ENCODE results near the gene PLEKHG1.

The PLEKHG1 gene

DNA sequence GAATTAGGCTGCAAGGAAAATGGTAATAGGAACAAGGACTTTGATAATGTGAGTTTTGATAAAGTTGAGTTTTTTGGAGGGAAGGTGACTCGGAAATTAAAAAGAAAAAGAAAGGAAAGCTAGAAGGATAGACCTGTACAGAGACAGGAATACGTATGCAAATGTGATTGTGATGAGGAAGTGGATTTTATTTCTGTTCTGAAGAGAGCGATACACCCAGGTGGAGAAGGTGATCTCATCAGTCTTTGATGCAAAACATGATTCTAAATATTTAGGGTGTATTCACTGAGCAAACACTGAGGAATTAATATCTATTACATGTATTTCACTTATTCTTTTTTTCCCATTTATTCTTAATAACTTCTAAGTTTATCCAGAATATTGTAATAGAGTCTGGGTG, 9.2 kb upstream of the PLEKHG1 start:
- no peak for DNase-seq

DNA sequence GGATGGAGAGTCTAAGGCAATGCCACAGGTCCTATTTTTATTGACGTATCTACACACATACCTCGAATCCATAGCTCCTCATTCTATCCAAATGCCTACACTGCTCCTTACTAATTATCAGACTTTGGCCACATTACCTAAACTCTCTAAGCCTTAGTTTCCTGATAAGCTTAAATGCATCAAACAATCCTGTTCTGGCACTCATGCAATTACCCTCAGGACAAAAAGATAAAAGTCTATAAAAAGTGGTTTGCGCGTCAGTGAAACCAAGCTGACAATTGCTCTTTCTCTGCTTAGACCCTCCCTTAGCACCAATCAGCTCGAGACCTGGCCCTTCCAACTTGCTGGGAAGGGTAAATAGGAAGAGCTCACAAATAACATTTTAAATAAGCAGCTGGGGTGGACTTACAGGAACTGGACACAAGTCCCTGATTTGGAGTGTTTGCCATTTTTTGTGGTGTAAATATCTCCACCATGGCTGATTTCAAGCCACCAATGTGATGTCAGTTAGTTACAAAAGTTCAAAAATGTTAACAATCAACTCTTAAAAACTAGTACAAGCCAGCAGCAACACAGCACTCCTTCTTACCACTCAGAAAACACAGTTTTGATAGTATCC, 7.2 kb upstream of the PLEKHG1 start:
- DNase-seq = no peak

DNA sequence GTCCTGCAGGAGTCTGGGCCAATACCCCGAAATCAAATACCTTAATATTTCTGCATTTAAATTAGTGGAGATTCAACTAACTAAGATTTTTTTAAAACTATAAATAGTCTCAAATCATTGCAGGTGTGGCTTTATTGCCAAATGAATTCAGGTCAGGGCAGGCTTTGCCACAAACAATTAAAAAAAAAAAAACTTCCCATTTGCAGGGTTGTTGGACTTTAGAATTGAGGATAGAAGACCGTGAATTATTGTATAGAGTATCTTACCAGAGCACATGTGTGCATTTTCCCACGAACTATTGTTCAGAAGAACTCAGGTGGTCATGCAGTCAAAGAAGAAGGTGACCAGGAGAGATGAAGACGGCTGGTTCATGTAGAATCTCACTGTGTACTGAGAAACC, 6.6 kb upstream of the PLEKHG1 start:
- DNase-seq = no peak

DNA sequence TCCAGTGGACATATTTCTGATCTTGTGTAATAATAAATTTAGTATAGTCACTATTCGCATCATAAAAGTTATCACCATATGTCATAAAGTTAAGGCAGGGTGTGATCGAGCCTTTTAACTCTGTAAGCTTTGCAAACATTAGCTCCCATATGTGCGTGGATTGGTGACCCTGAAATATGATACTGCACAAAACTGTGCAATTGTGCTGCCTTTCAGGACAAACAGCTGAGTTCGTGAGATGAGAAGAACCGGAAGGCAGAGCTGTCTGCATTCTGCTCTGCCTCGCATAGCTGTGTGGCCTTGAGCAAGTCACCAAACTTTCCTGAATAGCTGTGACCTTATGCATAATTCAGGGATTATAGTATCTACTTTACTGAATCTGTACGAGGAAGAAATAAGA, 3.2 kb upstream of the PLEKHG1 start:
- no peak for DNase-seq

DNA sequence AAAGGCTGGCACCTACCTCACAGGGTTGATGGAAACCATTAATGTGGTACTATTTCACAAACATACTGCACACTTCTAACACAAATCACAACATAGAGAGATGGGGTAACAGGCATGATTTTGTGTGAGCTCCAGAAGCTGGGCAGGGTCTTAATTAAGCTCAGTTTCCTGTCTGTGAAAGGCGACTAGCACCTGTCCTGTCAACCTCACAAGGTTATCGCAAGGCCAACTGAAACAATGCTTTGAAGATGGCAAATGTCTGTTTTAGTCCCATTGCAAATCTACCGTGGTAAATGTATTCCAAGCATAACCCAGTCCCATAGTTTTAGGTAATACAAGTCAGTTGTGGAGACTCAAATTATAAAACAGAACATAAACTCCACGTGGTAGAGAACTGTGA, 1.3 kb upstream of the PLEKHG1 start:
- DNase-seq = no peak

DNA sequence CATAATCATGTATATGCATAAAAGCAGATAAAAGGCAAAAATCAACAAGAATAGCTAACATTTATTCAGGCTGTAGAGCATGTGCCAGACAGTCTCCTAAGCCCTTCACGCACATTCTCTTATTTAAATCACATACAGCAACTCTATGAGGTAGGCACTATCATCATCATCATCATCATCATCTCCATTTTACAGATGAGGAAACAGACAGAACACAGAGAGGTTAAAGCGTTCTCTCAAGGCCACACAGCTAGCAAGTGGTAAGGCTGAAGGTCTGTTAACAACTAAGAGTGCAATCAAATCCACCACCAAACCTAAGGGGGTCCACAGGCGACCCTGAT, 857 bp upstream of the PLEKHG1 start:
- no peak for DNase-seq

DNA sequence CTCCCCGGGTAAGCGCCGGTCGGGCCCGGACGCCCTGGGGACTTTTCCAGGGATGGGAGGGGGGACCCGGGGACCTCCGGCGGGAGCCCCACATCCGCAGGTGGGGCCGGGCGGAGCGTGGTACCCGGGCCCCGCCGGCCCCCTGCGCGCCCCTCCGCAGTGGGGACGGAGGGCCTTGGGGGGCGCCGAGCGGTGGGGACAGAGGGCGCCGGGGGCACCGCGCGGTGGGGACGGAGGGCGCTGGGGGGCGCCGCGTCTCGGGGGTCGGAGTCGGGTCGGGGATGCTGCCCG, 270 bp downstream of the PLEKHG1 start:
- DNase-seq = no peak

DNA sequence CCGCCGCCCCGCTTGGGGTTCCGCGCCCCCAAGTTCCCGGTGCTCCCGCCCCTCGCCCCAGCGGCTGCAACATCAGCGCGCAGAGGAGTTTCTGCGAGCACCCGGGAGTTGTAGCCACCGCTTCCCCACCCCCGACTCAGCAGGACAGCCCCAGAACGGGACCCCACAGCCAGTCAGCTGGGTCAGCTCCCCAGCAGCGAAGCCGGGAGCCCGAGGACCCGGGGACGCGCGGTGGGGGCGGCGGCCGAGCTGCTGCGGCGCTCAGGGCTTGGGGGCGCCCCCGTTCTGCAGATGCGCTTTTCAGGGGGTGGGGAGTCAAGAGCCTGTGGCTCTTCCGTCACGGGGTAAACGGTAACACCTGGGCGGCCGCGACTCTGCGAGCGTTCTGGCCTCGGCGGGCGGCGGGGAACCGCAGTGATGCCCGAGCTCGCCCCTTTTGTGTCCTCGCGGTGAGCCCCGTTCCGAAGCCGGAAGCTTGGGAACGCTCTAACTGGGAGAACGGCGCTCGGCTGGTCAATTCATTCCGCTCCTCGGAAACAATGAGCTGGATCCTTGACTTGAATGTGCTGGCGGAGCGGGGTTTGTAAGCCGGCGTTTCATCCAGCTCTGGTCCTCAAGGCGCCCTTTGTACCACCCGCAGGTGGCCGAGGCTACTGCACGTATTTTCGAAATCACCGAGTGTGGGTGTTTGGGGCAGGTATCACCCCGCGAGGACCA, 774 bp downstream of the PLEKHG1 start:
- DNase-seq = no peak

DNA sequence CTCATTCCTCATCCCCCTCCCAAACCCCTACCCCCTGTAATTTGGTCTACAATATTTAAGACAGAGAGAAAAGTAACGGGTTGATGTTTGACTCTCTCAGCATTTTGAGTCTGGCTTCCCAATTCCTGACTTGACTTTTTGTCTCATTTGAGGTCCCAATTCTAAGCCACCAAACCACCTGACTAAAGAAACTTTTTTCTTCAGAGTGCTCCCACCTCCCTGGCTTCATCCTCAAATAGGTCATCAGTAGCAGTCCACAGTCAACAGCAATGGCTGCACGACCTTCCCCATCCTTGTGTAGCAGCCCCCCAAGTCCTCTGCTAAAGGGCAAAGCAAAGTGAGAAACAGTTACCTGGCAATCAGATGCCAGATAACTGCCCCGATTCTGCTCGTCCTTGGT, 1.8 kb downstream of the PLEKHG1 start:
- DNase-seq = no peak

DNA sequence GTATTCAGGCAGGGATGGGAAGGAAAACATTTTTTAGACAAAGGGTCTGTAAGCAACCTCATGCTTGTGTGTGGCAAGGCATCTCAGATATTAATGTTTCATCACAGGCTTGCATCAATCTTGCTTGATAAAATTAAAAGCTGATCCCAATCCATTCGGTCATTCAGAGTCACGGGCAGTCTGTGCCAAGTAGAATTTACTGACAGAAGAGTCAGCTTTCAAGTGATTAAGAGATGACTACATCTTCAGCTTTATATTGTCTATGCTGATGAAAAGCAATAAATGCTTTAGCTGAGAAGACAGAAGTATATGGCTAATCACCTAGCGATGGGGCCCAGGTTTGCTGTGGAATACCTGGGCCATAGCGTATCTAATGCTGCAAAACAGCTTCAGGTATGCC, 3.5 kb downstream of the PLEKHG1 start:
- no peak for DNase-seq

DNA sequence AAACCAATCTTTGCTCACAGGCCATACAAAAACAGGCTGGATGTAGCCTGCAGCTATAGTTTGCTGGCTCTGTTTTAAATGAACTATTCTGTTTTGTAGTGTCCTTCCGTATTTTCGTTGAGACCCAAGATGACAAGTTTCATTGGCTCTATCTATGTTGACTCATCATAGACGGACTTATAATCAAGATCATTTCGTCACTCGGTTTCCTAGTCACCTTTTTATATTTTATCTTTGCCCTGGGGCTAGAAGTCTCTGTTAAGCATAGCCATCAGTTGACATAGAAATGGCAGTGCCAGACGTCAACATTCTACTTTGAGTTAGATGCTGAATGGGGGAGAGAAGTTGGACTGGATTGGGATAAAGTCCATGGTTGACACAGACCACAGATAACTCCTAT, 4.8 kb downstream of the PLEKHG1 start:
- DNase-seq = no peak

DNA sequence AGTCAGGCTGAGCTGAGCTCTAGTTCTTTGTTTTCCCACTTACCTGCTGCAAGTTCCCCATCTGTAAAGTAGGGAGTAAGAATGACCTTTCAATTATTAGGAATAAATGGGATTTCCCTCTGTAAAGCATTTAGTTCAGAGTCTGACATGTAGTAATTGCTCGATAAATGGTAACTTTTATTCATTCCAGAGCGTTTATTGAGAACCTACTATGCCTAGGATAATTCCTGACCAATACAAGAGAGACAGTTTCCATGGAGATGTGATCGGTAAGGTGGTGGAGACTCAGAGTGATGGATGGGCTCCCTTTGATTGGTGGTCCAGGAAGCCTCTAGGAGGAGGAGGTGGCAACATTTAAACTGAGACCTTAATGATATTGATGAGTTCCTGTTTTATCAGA, 5.6 kb downstream of the PLEKHG1 start:
- DNase-seq = no peak

DNA sequence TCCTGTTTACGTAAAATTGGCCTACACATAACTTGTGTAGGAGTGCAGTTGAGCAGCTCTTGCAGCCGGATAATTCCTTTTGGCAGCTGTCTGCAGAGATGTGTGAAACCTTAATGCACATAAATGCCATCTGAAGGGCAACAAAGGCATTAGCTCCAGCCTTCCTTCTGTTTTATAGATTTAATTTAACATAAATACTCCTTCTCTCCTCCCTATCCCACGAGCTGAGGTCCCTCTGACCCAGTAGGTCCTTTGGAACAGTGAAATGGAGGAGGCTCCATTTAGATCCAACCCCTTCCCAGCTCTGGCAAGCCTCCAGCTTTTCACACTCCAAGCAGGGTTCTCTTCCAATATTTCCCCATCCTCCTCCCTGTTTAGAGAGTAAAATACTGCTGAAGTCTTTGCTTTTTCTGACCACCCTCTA, 6.5 kb downstream of the PLEKHG1 start:
- no peak for DNase-seq

DNA sequence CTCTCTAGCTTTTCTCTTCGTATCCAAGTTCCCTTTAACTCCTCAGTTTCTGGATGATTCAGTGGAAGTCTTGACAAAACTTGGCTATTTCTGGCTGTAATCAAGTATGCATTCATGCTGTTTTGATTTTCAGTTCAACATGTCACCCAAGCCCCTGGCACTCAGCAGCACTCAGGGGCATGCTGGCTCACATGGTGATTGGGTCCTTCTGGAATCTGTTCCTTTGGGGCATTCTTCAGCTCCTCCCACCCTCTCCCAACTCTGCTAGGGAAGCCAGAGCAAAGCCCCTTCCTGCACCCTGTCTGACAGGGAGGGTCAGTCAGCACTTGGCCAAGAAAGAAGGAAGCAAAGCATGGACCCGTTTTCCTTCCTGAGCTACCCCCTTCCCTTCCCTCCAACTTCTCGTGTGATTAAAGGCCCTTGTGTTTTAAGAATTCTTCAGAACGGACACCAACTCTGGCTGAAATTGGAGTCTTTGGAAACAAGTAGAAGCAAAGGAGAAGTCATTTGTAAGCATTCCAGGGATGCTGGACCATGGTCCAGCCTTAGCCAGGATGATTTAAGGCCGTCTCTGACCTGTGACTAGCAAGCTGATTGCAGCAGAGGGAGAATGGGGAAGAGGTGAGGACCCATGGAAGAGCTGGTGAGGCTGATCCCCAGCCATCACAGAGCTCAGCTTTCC, 7.1 kb downstream of the PLEKHG1 start:
- DNase-seq = no peak

DNA sequence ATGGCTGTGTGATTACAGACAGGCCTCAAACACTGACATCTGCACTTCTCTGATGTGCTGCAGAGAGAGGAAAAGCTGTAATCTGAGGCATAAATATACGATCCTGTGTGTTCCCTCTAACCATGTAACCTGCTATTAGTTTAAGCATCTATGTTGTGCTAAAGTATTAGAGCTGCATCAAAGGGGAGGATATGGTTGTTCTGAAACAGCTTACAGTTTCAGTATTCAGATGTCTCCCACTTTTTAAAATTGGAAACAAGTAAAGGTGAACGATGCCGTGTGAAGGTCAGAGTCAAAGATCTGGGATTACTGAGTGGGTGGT, 7.6 kb downstream of the PLEKHG1 start:
- no peak for DNase-seq

DNA sequence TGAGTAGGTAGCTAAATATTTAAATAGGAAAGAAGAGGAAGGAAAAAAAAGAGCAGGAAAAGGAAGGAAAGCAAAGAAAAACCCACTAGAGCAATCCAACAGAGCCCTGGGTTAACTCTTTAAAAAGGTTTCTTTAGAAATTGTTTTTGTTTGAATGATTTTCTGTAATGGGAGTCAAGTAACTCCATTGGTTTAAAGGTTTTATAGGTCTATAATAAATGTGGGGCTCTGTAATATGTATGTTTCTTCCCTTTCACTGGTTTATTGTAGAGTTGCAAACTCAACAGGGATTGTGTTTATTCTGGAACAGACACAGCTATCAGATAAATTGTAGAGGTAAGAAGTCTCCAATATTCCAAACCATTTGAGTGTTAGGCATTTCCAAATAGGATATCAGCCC, 10.9 kb downstream of the PLEKHG1 start:
- no peak for DNase-seq

DNA sequence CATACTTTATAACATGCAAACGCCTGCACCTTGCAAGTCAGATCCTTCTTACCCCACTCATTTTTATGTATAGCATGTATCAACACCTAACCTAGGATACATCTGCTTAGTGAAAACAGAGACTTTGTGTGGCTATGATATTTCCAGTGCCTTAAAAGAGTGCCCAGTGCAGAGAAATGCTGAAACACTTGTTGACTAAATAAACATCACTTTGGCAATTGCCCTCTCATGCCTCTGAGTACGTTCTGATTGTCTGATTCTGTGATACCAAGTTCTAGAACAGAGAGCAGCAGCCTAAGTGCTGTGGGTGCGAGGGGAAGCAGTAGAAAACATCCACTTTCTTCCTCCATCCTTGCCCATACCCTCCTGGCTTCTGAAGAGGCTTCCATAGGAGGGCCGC, 13.6 kb downstream of the PLEKHG1 start:
- no peak for DNase-seq

DNA sequence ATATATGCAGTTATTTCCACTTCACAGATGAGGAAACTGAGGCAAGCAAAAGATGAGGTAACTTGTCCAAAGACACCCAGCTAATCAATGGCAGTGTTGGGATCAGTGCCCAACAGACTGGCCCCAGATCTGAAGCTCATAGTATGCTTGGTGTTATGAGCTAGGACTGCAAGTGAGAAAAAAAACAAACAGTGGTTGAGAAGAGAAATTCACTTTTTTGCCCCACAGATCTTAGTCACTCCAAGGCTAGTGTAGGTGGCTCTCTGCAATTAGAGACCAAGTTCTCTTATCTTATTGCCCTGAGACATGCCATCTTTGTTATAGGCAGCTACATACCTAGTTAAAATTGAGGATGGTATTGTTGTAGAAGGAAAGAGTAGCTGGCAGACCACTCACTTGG, 16.3 kb downstream of the PLEKHG1 start:
- DNase-seq = no peak

DNA sequence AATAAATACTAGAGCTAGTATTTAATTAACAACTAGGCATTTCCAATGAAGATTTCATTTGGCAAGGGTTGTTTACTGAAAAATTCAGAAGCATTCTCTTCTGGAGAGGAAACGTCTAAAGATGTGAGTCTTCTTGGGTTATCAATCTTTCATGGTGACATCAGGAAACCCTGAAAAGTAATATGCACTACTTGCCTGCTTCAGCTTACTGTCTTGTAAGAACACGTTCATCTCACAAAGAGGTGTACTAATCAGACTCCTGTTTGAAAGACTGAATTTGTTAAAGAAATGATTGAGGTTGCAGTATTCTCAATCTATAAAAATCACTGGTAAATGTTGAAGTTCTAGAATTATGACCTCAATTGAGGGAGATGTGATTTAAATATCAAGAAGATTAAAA, 16.9 kb downstream of the PLEKHG1 start:
- DNase-seq = no peak

DNA sequence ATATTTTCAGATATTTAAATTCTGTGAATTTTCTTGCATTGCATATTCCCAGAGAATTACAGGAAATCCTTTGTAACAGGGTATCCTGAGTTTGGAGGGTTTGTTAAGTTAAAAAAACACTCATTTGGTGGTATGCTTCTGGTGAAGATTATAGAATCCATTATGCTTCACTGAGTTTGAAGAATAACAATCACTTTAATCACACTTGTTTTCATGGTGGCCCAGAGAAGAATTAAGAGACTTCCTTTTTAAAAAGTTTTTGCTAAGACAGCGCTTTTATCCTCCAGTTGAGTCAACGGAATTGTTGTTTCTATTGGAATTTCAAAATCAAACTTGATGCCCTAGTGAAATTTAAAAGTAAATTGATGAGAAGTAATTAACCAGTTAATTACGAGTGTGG, 17.4 kb downstream of the PLEKHG1 start:
- no peak for DNase-seq

DNA sequence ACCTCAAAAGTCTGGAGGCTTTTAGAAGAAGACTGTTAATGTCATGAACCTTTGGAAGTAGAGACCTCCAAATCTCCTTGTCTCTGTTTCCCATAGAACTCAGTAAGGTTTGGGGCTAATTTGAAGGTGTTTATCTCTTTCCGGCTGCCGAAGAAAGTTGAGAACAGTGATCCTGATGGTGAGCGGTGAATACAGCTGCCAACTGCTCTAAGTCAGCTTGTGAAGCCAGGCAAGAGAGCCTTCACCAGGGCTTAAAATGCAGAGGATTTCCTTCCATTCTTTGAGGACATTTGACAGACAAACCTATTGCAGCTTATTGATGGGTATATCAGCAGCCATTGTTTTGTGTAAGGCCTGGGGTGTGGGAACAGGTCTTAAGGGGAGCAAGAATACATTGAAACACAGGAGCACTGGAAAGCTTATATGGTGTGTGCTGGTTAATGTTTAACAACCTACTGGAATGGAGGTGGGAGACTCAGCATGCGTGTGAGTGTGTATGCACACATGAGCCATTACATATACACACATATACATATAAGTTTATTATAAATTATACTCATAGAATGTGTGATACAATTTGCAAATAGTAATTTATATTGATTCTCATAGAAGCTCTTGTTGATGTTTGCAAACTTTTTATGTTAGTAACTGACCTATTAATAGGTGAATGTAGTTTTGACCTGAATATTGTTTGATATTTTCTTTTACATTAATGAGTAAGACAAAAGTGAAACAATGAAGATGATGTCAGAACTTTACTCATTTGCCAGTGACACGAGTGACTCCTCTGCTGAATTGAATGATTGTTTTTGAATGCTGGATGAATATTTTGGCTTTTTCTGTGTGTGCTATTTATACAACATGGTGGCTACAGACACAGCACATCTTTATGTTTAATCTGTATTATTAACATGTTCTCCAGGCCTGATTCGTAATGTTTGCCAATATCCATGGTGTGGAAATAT, 18.1 kb downstream of the PLEKHG1 start:
- DNase-seq = no peak

DNA sequence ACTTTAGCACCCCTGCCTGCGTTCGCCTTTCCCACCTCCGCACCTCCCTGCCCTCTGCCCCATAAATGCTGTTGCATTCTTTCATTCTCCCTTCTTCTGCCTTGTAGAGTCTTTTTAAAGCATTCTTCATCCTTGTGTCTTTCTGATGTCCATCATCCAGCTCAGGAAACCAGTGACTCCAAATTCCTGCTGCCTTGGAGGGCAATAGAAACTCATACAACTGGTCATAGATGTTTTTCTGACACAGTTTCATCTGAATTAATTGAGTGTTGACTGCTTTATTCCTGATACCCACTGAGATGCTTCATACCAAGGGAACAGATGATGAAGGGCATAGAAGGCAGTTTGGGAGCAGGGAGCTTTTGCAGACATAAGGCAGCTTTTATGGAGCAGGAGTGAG, 19.6 kb downstream of the PLEKHG1 start:
- no peak for DNase-seq

DNA sequence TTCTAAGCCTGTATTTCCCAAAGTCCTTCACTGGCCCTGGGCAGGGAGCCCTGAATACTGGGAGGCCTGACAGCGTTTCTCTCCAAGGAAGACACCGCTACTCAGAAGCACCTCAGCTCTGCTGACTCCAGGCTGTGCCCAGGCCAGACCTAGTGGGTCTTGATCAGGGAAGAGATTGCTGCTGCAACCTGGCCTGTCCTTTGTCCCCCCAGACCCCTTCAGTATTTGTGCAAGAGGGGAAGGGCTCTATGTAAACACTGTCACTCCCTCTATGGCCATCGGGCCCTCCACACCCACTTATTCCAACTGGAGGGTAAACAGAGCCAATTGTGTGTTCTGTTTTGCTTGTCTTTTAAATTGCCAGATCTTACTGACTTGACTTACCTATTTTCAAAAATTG, 20.6 kb downstream of the PLEKHG1 start:
- DNase-seq = no peak

DNA sequence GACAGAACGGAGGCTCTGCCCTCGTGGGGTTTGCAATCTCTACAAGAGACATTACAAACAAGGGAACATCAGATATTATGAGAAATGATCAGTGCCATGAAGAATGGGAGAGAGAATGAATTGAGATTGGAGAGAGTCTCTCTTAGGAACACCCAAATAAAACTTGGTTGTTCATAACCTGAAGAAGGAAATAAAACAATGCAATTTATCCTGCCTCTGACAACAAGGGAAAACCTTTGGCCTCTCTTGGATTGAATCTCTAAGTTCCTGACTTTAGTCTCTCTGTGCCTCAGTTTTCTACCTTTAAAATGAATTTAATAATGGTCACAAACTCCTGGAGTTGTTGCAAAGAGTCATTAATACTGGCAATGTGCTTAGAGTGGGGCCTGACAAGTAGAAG, 21.1 kb downstream of the PLEKHG1 start:
- DNase-seq = no peak
